ENCODE data around the gene SARS1. TPM values are rescaled to one million over a fixed set of nuclear protein-coding genes. Genes with fewer than 3 reads are reported as not detected.

The SARS1 gene
- total and polyA plus RNA-seq, 2 of the 8 experiments (the other 6 are each of a cell fraction or from before 2014, with no cell fraction given): 83.1 to 146 TPM

- TF ChIP-seq E2F6 (IDR thresholded peaks at IDR 0.05): no peak
- no peak for TF ChIP-seq ZNF274 (IDR thresholded peaks at IDR 0.05; ENCODE audit: borderline replicate concordance, extremely low read depth, low read length)
- no peak for TF ChIP-seq RAD21 (IDR thresholded peaks at IDR 0.05 in 1 of 2, conservative IDR thresholded peaks at IDR 0.05 in 1 of 2; ENCODE audit: low read depth in 2 of 2, low read length in 2 of 2)
- TF ChIP-seq GTF2F1 (IDR thresholded peaks at IDR 0.05; ENCODE audit: borderline replicate concordance, low read depth, low read length): no peak
- no peak for TF ChIP-seq GABPA (IDR thresholded peaks at IDR 0.05; ENCODE audit: borderline replicate concordance, insufficient read depth, low read length)
- no peak for TF ChIP-seq KDM5A (IDR thresholded peaks at IDR 0.05; ENCODE audit: low read length)
- TF ChIP-seq TEAD4 (IDR thresholded peaks at IDR 0.05; ENCODE audit: low read depth, low read length): no peak
- no peak for TF ChIP-seq MAFK (IDR thresholded peaks at IDR 0.05; ENCODE audit: low read depth, low read length)
- TF ChIP-seq YY1 (IDR thresholded peaks at IDR 0.05; ENCODE audit: low read depth, low read length): no peak
Observed at GRCh38 chr1:109213824-109214693, at the start of gene SARS1 (continued).
